GM10847 (cell line): Measurements from ENCODE around the gene PDK2.

Experiments
- POLR2A ChIP-seq: IDR thresholded peaks from 2 replicates; pipeline ENCODE4 v1.6.1; 2011; ENCODE audit not compliant: insufficient read length; ENCODE audit errors: extremely low read depth

Gene PDK2

DNA sequence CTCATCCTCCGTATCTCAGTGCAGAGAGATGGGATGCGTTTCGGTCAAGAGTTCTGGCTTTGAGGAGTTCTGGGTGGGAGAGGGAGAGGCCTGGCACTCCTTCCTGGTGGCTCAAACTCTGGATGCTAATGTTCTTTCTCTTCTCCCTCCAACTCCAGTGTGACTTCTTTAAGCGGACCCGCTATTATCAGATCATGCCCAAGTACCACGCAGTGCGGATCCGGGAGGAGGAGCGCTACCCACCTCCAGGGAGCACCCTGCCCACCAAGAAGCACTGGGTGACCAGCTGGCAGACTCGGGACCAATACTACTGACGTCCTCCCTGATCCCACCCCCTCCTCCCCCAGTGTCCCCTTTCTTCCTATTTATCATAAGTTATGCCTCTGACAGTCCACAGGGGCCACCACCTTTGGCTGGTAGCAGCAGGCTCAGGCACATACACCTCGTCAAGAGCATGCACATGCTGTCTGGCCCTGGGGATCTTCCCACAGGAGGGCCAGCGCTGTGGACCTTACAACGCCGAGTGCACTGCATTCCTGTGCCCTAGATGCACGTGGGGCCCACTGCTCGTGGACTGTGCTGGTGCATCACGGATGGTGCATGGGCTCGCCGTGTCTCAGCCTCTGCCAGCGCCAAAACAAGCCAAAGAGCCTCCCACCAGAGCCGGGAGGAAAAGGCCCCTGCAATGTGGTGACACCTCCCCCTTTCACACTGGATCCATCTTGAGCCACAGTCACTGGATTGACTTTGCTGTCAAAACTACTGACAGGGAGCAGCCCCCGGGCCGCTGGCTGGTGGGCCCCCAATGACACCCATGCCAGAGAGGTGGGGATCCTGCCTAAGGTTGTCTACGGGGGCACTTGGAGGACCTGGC, 6.0 kb upstream of the PDK2 start:
- no peak for TF ChIP-seq POLR2A

GRCh38 chr17:50090071-50090470, 5.1 kb upstream of the PDK2 start:
- TF ChIP-seq POLR2A = no peak

- TF ChIP-seq POLR2A = no peak
Observed at GRCh38 chr17:50090971-50091917, 3.9 kb upstream of the PDK2 start.

- TF ChIP-seq POLR2A = no peak
Observed at GRCh38 chr17:50091918-50092285, 3.2 kb upstream of the PDK2 start.

DNA sequence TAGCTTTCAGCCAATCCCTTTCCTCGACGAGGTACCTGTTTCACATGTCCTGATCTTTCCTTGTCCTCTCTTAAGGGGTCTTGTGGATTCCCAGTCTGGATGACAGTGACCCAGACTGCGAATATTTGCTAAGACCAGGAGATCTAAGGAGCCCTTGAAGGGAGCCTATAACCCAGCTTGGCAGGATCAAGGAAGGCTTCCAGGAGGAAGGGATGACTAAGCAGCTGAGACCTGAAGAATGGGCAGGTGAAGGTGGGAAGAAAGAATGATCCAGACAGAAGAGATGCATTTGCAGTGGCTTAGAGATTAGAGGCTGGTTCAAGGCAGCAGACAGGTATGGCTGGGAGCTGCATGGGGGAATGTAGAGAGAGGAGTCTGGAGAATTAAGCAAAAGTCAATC, 1.9 kb upstream of the PDK2 start:
- TF ChIP-seq POLR2A = no peak

GRCh38 chr17:50093807-50094206, 1.3 kb upstream of the PDK2 start:
- no peak for TF ChIP-seq POLR2A

DNA sequence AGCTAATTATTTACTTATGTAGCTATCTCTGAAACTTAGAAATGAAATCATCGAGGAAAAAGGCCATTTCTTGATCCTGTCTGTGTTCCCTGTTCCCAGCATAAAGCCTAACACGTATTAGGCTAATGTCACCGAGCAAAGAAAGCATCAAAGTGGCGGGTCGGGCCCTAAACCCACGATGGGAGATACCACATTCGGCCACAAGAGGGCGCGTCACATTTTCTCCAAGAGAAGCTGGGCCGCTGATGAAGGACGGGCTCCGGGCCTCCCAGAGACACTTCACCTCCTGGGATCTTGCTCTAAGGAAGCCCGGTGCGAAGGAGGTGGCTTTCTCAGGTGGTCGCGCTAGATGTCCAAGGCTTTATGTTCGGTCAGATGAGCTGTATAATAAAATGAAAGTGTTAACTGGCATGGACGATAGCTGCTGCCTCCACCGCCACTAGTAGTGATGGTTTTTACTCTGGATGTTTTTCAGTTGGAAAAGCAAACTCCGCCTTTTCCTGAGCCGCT, 853 bp upstream of the PDK2 start:
- no peak for TF ChIP-seq POLR2A

DNA sequence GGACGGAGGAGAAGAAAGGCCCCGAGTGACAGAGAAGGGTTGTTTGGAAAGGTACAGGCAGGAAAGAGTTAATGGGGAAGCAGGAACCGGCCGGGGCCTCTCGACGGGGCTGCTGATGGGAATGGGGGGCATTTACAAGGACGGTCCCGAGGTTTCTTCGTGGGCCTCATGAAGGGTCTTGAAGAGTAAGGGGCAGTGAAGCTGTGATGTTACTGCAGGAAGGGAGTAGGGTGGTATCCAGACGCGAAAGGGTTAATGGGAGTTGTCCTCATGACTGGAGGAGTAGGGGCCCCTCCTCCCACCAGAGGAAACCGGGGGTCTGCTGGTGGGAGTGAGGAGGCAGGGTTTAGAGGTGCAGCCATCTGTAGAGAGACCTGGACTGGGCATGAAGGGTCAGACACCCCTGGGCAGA, 481 bp downstream of the PDK2 start:
- TF ChIP-seq POLR2A = no peak

- no peak for TF ChIP-seq POLR2A
Observed at GRCh38 chr17:50096092-50096491, 941 bp downstream of the PDK2 start.

GRCh38 chr17:50096758-50097157, 1.6 kb downstream of the PDK2 start:
- no peak for TF ChIP-seq POLR2A

DNA sequence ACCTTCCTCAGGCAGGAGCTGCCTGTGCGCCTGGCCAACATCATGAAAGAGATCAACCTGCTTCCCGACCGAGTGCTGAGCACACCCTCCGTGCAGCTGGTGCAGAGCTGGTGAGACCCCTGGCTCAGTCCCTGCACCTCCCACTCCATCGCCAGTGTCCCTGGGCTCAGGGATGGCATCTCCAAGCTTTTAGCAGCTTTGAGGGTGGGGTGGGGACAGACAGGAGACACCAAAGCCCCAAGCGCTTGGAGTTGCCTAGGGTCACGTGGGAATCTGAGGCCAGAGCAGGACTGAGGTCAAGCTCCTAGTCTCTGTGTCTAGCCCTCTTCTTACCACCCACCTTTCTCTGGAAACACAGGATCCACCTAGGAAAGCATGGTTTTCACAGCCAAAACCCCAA, 2.3 kb downstream of the PDK2 start:
- TF ChIP-seq POLR2A = no peak

DNA sequence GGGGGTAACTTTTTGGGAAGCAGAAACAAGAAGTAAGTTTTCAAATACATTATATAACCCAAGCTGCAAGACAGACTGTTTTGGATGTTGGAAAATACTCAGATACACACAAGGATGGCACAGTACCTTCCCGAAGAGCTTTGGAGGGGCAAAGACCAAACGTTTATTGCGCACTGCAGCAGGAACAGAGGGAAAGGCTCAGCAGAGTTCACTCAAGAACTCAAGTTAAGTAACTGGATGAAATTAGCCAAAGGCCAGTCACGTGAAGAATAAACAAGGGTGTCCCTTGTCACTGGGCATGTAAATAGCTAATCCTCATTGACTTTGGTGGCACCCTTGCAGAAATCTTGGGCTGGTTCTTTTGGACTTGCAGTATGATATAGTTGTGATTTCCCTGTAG, 2.8 kb downstream of the PDK2 start:
- no peak for TF ChIP-seq POLR2A

DNA sequence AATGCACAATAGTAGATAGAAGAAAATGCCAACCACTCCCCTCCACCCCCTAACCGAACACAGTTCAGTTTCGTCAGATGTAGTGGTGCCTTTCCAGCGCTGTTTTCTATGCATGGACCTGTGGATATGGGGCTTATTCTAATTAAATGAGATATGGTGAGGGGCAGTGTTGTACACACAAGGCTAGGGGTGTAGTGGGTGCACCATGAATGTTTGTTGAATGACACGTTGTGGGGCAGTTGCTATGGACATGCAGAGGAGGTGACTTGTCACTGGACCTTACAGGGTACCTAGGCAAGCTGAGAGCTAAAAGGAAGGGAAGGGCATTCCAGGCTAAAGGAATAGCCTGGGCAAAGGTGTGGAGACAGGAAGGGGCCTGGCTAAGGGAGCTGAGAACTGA, 3.4 kb downstream of the PDK2 start:
- TF ChIP-seq POLR2A = no peak

DNA sequence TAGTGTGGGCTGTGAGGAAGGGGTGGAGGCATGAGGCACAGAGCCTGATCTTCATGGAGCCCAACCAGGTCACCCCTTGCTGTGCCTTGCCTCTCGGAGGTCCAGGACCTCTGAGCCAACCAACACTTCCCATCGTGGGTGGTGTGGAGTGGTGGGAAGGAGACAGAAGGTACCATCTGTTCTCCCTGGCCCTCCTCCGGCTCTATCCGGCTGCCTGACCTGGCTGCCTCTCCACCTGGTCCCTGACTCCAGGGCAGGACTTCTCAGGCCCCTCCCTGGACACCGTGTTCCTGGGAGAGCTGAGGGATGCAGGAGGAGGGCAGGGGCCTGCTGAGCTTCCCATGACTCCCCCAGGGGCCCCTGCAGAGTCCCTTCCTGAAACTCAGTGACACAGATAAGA, 3.9 kb downstream of the PDK2 start:
- no peak for TF ChIP-seq POLR2A

DNA sequence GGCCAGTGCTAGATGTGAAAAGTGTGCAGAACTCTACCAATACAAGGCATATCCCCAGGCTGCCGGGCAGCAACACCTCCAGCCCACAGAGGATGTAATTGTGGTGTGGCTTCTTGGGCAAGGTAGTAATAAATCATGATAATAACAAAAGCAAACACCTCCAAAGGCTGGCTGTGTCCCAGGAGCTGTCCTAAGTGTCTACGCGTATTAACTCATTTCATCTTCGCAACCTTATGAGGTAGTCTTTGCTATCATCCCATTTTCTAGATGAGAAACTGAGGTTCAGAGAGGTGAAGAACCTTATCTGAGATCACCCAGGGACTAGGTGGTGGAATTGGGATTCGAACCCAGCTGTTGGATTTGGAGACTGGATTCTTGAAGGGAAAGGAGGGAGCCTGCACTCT, 5.3 kb downstream of the PDK2 start:
- TF ChIP-seq POLR2A = no peak

- TF ChIP-seq POLR2A = no peak
Observed at GRCh38 chr17:50100921-50101345, 5.8 kb downstream of the PDK2 start.
